K562 (cell line): Measurements from ENCODE around the gene XPR1.

ENCODE experiments used
- FOS ChIP-seq: IDR thresholded peaks from 3 replicates; pipeline ENCODE4 v1.6.1; 2011; ENCODE audit not compliant: insufficient read length; ENCODE audit errors: extremely low read depth
- FOXO4 ChIP-seq: fragments of 450-650 bp; formaldehyde crosslinking; IDR thresholded peaks from 2 replicates; pipeline ENCODE4 v1.4.0; 2020; ENCODE audit warnings: mild to moderate bottlenecking, moderate library complexity
- HNRNPL ChIP-seq: fragments of 200-400 bp; formaldehyde crosslinking; IDR thresholded peaks from 2 replicates; pipeline ENCODE4 v1.6.1; 2017; ENCODE audit warnings: low read depth, mild to moderate bottlenecking, low read length
- JUNB ChIP-seq: fragments of 450-650 bp; formaldehyde crosslinking; conservative IDR thresholded peaks from 2 replicates; pipeline ENCODE4 v1.4.0; 2020; ENCODE audit warnings: mild to moderate bottlenecking
- NONO ChIP-seq, 2 experiments: fragments of 200-400 bp in 1 of 2; fragments of 450-650 bp in 1 of 2; formaldehyde crosslinking in 1 of 2; IDR thresholded peaks; 2 replicates each; pipeline ENCODE4 v1.6.1; 2017; ENCODE audit warnings: low read depth in 2 of 2, mild to moderate bottlenecking in 2 of 2, moderate library complexity in 2 of 2, low read length in 1 of 2
- NR3C1 ChIP-seq: sonication (generic); formaldehyde crosslinking; IDR thresholded peaks from 2 replicates; pipeline ENCODE4 v1.8.1; 2022; ENCODE audit warnings: missing genetic modification reagents
- POU5F1 ChIP-seq: fragments of 150-350 bp; IDR thresholded peaks from 2 replicates; pipeline ENCODE4 v1.6.1; 2014; ENCODE audit warnings: borderline replicate concordance, low read length, low read depth, mild to moderate bottlenecking; ENCODE audit not compliant: partially characterized antibody
- REST ChIP-seq, 2 experiments: fragments of 450-650 bp; formaldehyde crosslinking in 1 of 2; IDR thresholded peaks; 2 replicates each; pipeline versions ENCODE4 v1.4.0 to v1.6.1; 2014 to 2020; ENCODE audit warnings: mild to moderate bottlenecking in 2 of 2, borderline replicate concordance in 1 of 2, low read depth in 1 of 2
- ZBTB40 ChIP-seq, 2 experiments: fragments of 450-650 bp in 1 of 2; sonication (generic) in 1 of 2; formaldehyde crosslinking in 1 of 2; IDR thresholded peaks; 2 replicates each; pipeline versions ENCODE4 v1.7.1 to v1.9.0; 2016 to 2022; ENCODE audit warnings: inconsistent platforms in 1 of 2, mild to moderate bottlenecking in 1 of 2, missing genetic modification reagents in 1 of 2
- ZNF146 ChIP-seq: IDR thresholded peaks from one replicate; pipeline ENCODE4 v1.6.1; 2018; ENCODE audit warnings: missing compliant biosample characterization; ENCODE audit not compliant: unreplicated experiment
- ZNF639 ChIP-seq, 2 experiments: fragments of 200-800 bp in 1 of 2; sonication (Bioruptor generic) in 1 of 2; sonication (generic) in 1 of 2; formaldehyde crosslinking in 1 of 2; IDR thresholded peaks in 1 of 2; conservative IDR thresholded peaks in 1 of 2; 2 replicates each; pipeline versions ENCODE4 v1.5.0 to v1.6.1; 2016 to 2020; ENCODE audit warnings: missing compliant biosample characterization in 1 of 2, missing genetic modification characterization in 1 of 2, missing genetic modification reagents in 1 of 2
- ZNF668 ChIP-seq: fragments of 250-450 bp; sonication (Bioruptor Pico); IDR thresholded peaks from 2 replicates; pipeline ENCODE4 v1.8.0; 2022; ENCODE audit warnings: mild to moderate bottlenecking, inconsistent platforms

- no peak for TF ChIP-seq JUNB (CRISPR knock-in tag)
- no peak for TF ChIP-seq NONO (IDR thresholded peaks at IDR 0.05; ENCODE audit: low read depth in 2 of 2, low read length in 1 of 2)
- no peak for TF ChIP-seq REST (IDR thresholded peaks at IDR 0.05; ENCODE audit: borderline replicate concordance)
- no peak for TF ChIP-seq REST (CRISPR knock-in tag; IDR thresholded peaks at IDR 0.05; ENCODE audit: low read depth)
- no peak for TF ChIP-seq POU5F1
- no peak for TF ChIP-seq NR3C1 (CRISPR knock-in tag)
- no peak for TF ChIP-seq FOS
- TF ChIP-seq ZNF146 (CRISPR knock-in tag) = no peak
- TF ChIP-seq ZNF668 (CRISPR knock-in tag) = no peak
- TF ChIP-seq HNRNPL = no peak
- TF ChIP-seq FOXO4 (CRISPR knock-in tag) = no peak
- TF ChIP-seq ZBTB40 (IDR thresholded peaks at IDR 0.05) = no peak
- TF ChIP-seq ZBTB40 (CRISPR knock-in tag; IDR thresholded peaks at IDR 0.05) = no peak
- TF ChIP-seq ZNF639 (CRISPR knock-in tag; conservative IDR thresholded peaks at IDR 0.05 in 1 of 2, IDR thresholded peaks at IDR 0.05 in 1 of 2) = no peak
Measured at GRCh38 chr1:180745098-180745497, 113.3 kb downstream of the XPR1 start.
